DOHH2 (cell line): ENCODE measurements around the gene CABLES1.

Experiments used
- H3F3A ChIP-seq: fragments of 200-600 bp; sonication (generic), shearing (Covaris generic); 2 replicates; pipeline ENCODE4 v1.6.0; 2016; ENCODE audit warnings: antibody characterized with exemption, mild to moderate bottlenecking; ENCODE audit not compliant: control insufficient read depth, insufficient read depth
- H3K27ac ChIP-seq: fragments of 200-600 bp; sonication (generic); 2 replicates; pipeline ENCODE4 v1.5.1; 2014; ENCODE audit warnings: low read depth, mild to moderate bottlenecking, low read length, moderate library complexity
- H3K27me3 ChIP-seq: fragments of 200-600 bp; sonication (generic); 2 replicates; pipeline ENCODE4 v1.6.1; 2014; ENCODE audit warnings: mild to moderate bottlenecking, low read length, mixed read lengths; ENCODE audit not compliant: control insufficient read depth
- H3K36me3 ChIP-seq: fragments of 200-600 bp; sonication (generic); 2 replicates; pipeline ENCODE4 v1.6.1; 2014; ENCODE audit warnings: mild to moderate bottlenecking, low read length, moderate library complexity, mixed read lengths; ENCODE audit not compliant: control insufficient read depth
- H3K4me1 ChIP-seq: fragments of 200-600 bp; sonication (generic); 2 replicates; pipeline ENCODE4 v1.6.1; 2014; ENCODE audit warnings: mild to moderate bottlenecking, low read length, mixed read lengths; ENCODE audit not compliant: control insufficient read depth
- H3K4me2 ChIP-seq: fragments of 200-600 bp; sonication (generic); 2 replicates; pipeline ENCODE4 v1.6.0; 2014; ENCODE audit warnings: mild to moderate bottlenecking, low read length, moderate library complexity
- H3K4me3 ChIP-seq: fragments of 200-600 bp; sonication (generic); 2 replicates; pipeline ENCODE4 v1.5.1; 2014; ENCODE audit warnings: mild to moderate bottlenecking, low read length, mixed read lengths
- H3K79me2 ChIP-seq: fragments of 200-600 bp; sonication (generic); 2 replicates; pipeline ENCODE4 v1.6.1; 2014; ENCODE audit warnings: mild to moderate bottlenecking, low read length, mixed read lengths; ENCODE audit not compliant: control insufficient read depth
- H3K9me2 ChIP-seq: fragments of 200-600 bp; sonication (generic); replicated peaks from 2 replicates; pipeline ENCODE4 v1.6.1; 2014; ENCODE audit warnings: mild to moderate bottlenecking, low read length, mixed read lengths; ENCODE audit not compliant: control insufficient read depth
- H3K9me3 ChIP-seq: fragments of 200-600 bp; sonication (generic); 2 replicates; pipeline ENCODE4 v1.6.1; 2014; ENCODE audit warnings: antibody characterized with exemption, low read length, mixed read lengths; ENCODE audit not compliant: control insufficient read depth, insufficient read depth
- H4K20me1 ChIP-seq: fragments of 200-600 bp; sonication (generic); 2 replicates; pipeline ENCODE4 v1.6.0; 2014; ENCODE audit warnings: low read depth, mild to moderate bottlenecking, antibody characterized with exemption, low read length, moderate library complexity; ENCODE audit not compliant: control insufficient read depth, insufficient read depth
- CTCF ChIP-seq: fragments of 200-600 bp; sonication (generic); IDR thresholded peaks from one replicate; pipeline ENCODE4 v1.5.1; 2014; ENCODE audit warnings: antibody characterized with exemption, mild to moderate bottlenecking, low read depth, low read length; ENCODE audit not compliant: poor library complexity, severe bottlenecking
- EZH2phosphoT487 ChIP-seq: fragments of 200-600 bp; sonication (generic); IDR thresholded peaks from 2 replicates; pipeline ENCODE4 v1.6.1; 2017; ENCODE audit warnings: borderline replicate concordance, mild to moderate bottlenecking, antibody characterized with exemption, low read length, moderate library complexity, mixed read lengths

Gene CABLES1

GRCh38 chr18:23235860-23236259 lies 100.6 kb downstream of the CABLES1 start:
- H3F3A ChIP-seq, result peaks cover 5% of the 10 kb centered on the region; the same call in 1 of the 2 replicates
- H3K27ac ChIP-seq, result no peak overlapping the region
- H3K4me2 ChIP-seq, result no peak overlapping the region
- peaks cover under 1% of the 10 kb centered on the region; the same call in 1 of the 2 replicates for H3K36me3 ChIP-seq
- no peak for TF ChIP-seq CTCF
- TF ChIP-seq EZH2phosphoT487, result no peak
- H3K4me1 ChIP-seq, result peaks cover 66% of the 10 kb centered on the region
- H3K79me2 ChIP-seq, result no peaks in the 10 kb centered on the region
- no peaks in the 10 kb centered on the region for H4K20me1 ChIP-seq
- no peaks in the 10 kb centered on the region for H3K9me3 ChIP-seq
- no peaks in the 10 kb centered on the region for H3K27me3 ChIP-seq
- H3K9me2 ChIP-seq, result no peaks in the 10 kb centered on the region
- H3K4me3 ChIP-seq, result no peak overlapping the region

DNA sequence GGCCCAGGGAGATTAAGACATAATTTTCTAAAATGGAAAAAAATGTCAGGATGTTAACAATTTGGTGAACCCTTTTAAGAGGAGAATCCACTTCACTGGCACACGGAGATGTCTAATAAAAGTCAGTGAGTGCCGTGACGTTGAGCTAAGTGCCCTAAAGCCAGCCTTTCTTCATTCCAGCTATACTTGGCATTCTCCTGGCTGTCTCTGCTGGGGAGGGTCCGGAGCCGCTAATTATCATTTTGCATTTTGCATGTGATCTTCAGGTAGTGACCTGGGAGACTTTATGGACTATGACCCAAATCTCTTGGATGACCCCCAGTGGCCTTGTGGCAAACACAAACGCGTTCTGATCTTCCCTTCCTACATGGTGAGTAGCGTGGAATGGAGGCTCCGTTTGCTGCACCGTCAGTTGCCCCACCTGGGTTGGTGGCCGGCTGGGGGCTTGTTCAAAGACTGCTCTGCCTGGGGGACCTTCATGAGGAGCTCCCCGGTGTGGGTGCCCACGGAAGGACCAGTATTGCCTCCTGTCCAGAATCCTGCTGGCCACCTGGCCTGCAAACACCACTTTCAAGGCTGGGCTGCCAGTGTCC lies 101.7 kb downstream of the CABLES1 start:
- peak overlapping the region; percentile 19; the same call in 1 of the 2 replicates for H3K4me3 ChIP-seq
- H3K9me2 ChIP-seq, result no peaks in the 10 kb centered on the region
- H3K27ac ChIP-seq, result no peak overlapping the region
- no peaks in the 10 kb centered on the region for H3K27me3 ChIP-seq
- TF ChIP-seq CTCF (no peak), EZH2phosphoT487 (no peak)
- H3K9me3 ChIP-seq, result no peaks in the 10 kb centered on the region
- peaks cover 66% of the 10 kb centered on the region for H3K4me1 ChIP-seq
- H3K4me2 ChIP-seq, result peak overlapping the region; percentile 43
- no peaks in the 10 kb centered on the region for H3K36me3 ChIP-seq
- H3K79me2 ChIP-seq, result no peaks in the 10 kb centered on the region
- H4K20me1 ChIP-seq, result no peaks in the 10 kb centered on the region
- peaks cover 4% of the 10 kb centered on the region; the same call in 1 of the 2 replicates for H3F3A ChIP-seq

GRCh38 chr18:23237524-23238151 lies 102.4 kb downstream of the CABLES1 start:
- TF ChIP-seq EZH2phosphoT487 (no peak), CTCF (no peak)
- Histone ChIP-seq H3K9me3 (no peaks in the 10 kb centered on the region), H3K27me3 (no peaks in the 10 kb centered on the region), H3K4me1 (peaks cover 66% of the 10 kb centered on the region), H3K36me3 (no peaks in the 10 kb centered on the region), H3K79me2 (no peaks in the 10 kb centered on the region), H3F3A (peaks cover 4% of the 10 kb centered on the region; the same call in 1 of the 2 replicates), H3K9me2 (no peaks in the 10 kb centered on the region), H3K4me3 (peak overlapping the region; percentile 19), H4K20me1 (no peaks in the 10 kb centered on the region), H3K4me2 (peak overlapping the region; percentile 43), H3K27ac (no peak overlapping the region)
